A549 (cell line): Measurements from ENCODE around the gene PDPR. TPM values are rescaled to one million over a fixed set of nuclear protein-coding genes. Genes with fewer than 3 reads are reported as not detected.
"Not testable (repeated sequence)": the region's sequence is repeated elsewhere in the genome, so short reads cannot be mapped to it uniquely, and the experiment has no call there.

Experiments used
- ATAC-seq, 2 experiments: fragments of 200-7000 bp in 1 of 2; fragments of >200 bp in 1 of 2; cut with Nextera tagmentation in 1 of 2; cut with Tn5 transposase in 1 of 2; 3 replicates each; pipeline versions ENCODE4 v1.8.0 to v1.9.1; 2018 to 2020; ENCODE audit warnings: mild to moderate bottlenecking in 1 of 2, moderate library complexity in 1 of 2
- CTCF ChIA-PET: fragments of 300-600 bp; sonication (Branson Sonifier 250); formaldehyde crosslinking; extraction: SDS; loops from one replicate; lab custom pipeline; 2021; ENCODE audit warnings: antibody characterized with exemption, inconsistent platforms; lab: Yijun Ruan, JAX
- POLR2A ChIA-PET: fragments of 350-600 bp; formaldehyde crosslinking; extraction: SDS; loops from one replicate; lab custom pipeline; 2021; ENCODE audit warnings: antibody characterized with exemption, inconsistent platforms; lab: Yijun Ruan, JAX
- DNase-seq, 2 experiments: peaks; one replicate each; pipeline versions ENCODE4 v3.0.0 to v3.0.0-alpha.2; 2011 to 2016; ENCODE audit warnings: low read depth in 1 of 2, low spot score in 1 of 2
- FAIRE-seq: peaks from 2 replicates; lab custom pipeline; 2011; peaks lifted over from hg19 to GRCh38; lab: Jason Lieb, UNC
- H3K27ac ChIP-seq, 2 experiments: fragments of >200 bp; sonication (Bioruptor Twin); formaldehyde crosslinking; 3 replicates each; pipeline ENCODE4 v1.5.1; 2016 to 2017
- H3K4me1 ChIP-seq: fragments of >200 bp; sonication (Bioruptor Twin); formaldehyde crosslinking; 3 replicates; pipeline ENCODE4 v1.6.1; 2016
- H3K4me2 ChIP-seq: fragments of >200 bp; sonication (Bioruptor Twin); formaldehyde crosslinking; 3 replicates; pipeline ENCODE4 v1.6.1; 2016
- H3K4me3 ChIP-seq: fragments of >200 bp; sonication (Bioruptor Twin); formaldehyde crosslinking; 3 replicates; pipeline ENCODE4 v1.5.1; 2016
- H3K9me3 ChIP-seq: fragments of >200 bp; sonication (Bioruptor Twin); formaldehyde crosslinking; 3 replicates; pipeline ENCODE4 v1.6.1; 2016
- WGBS: methylation state at CpG from one replicate; pipeline ENCODE4 v1.1.6; 2017; ENCODE audit errors: missing lambda C conversion rate; 5-methylcytosine and 5-hydroxymethylcytosine counted together
- polyA plus RNA-seq, 4 experiments: library from polyadenylated mRNA; depleted of rRNA in 3 of 4; stranded (reverse); fragments of >200 nt; fragmentation: RNase III in 1 of 4; extraction: RNeasy Plus Mini Kit Qiagen cat#74134 plus additional on column Dnase treatment in 1 of 4; gene quantifications; 2 replicates in 3 of 4; 3 replicates in 1 of 4; pipeline ENCODE4 v1.2.3, GENCODE V29; 2011 to 2017

Gene PDPR
- polyA plus RNA-seq, 2 of the 4 experiments (the other 2 are of a cell fraction), result 13.7 to 25.6 TPM

DNA sequence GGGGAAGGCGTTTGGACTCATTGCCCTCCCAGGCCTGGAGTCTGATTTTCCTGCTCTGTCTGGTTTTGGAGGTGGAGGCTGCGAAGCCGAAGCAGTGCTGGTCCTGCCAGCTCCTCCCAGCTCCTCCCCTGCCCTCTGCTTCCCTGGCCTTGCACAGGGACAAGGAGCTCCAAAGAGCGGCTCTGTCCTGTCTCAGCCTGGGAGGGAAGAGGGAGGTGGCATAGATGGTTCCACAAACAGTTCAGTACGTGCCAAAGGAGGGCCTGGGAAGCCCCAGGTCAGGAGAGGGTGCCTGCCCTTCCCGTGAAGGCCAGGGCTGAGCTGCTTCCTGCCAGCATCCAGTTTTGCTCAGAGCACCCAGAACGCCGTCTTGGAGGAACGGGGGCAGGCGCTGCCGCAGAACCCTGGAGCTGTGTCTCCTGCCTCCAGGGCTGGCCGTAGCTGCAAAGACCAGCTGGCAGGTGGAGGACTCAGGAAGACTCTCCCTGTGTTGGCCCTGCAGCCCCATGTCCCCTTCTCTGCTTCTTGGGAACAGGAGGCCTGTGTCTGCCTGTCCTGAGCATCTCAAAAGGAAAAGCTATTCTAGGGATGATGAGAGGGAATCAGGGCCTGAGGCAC is 82.7 kb downstream of the PDPR start:
- 70% methylated on average over 2 of the region's 12 CpGs for WGBS
- FAIRE-seq, H3K4me3 ChIP-seq, H3K4me1 ChIP-seq, POLR2A ChIA-PET, CTCF ChIA-PET, DNase-seq, H3K27ac ChIP-seq, H3K9me3 ChIP-seq, H3K4me2 ChIP-seq: not testable (repeated sequence)
- peak; percentile 51 to 55 for ATAC-seq

DNA sequence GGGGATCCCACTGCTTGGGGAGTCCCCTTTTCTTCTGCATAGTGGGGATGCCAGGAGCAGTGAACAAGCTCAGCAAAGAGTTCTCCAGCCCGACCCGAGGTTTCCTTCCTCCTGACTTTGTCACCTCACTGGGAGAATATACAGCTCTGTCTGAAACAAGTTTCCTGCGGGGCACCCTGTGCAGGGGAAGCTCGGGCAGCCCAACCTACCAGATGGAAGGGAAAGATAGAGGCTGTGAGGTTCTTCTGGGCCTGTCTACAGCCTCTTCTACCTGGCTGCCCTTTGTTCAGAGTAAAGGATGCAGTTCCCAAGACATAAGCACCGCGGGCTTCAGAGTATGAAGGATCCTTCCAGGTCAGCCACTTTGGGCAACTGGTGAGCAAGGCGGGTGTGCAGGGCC is 83.5 kb downstream of the PDPR start:
- H3K27ac ChIP-seq, H3K4me1 ChIP-seq, CTCF ChIA-PET, FAIRE-seq, POLR2A ChIA-PET, DNase-seq, H3K4me2 ChIP-seq, H3K9me3 ChIP-seq, H3K4me3 ChIP-seq: not testable (repeated sequence)
- WGBS, result 85% methylated on average over 7 of the region's 7 CpGs
- peak; percentile 37 to 43; a peak in 4 of 6 replicates for ATAC-seq

DNA sequence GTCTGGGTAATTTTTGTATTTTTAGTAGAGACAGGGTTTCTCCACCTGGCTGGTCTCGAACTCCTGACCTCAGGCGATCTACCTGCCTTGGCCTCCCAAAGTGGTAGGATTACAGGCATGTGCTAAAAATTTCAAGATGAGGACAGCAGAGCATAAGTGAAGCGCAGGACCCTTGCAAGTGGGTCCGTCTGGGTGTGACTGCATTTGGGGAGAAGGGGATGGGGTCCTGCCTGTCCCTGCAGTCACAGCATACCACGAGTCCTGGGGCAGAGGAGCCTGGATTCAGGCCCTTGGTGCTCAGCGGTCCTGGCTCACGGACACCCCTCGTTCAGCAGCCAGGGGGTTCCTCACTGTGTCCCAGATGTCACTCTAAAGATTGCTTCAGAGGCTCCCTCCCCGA is 84.1 kb downstream of the PDPR start:
- POLR2A ChIA-PET, H3K4me1 ChIP-seq, H3K9me3 ChIP-seq, H3K4me3 ChIP-seq, DNase-seq, ATAC-seq, H3K4me2 ChIP-seq, CTCF ChIA-PET, H3K27ac ChIP-seq, FAIRE-seq: not testable (repeated sequence)
- 84% methylated on average over 9 of the region's 9 CpGs for WGBS

DNA sequence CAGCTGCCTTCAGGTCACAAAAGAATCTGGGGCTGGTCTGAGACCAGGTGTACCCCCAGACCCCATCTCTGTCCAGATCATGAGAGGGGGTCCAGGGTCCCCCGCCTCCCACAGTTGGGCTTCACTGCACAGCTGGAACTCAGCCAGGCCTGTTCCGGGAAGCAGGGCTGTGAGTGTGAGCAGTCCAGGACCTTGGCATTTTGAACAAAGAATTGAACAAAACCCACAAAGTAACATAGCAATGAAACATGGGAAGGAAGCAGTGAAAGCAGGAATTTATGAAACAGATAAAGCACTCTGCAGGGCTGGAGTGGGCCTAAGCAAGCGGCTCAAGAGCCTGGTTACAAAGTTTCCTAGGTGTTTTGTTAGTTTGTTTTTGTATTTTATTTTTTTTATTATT is 84.5 kb downstream of the PDPR start:
- H3K4me2 ChIP-seq, ATAC-seq, H3K9me3 ChIP-seq, H3K27ac ChIP-seq, H3K4me3 ChIP-seq, H3K4me1 ChIP-seq, CTCF ChIA-PET, POLR2A ChIA-PET, DNase-seq, FAIRE-seq: not testable (repeated sequence)
- 79% methylated on average over 3 of the region's 3 CpGs for WGBS

DNA sequence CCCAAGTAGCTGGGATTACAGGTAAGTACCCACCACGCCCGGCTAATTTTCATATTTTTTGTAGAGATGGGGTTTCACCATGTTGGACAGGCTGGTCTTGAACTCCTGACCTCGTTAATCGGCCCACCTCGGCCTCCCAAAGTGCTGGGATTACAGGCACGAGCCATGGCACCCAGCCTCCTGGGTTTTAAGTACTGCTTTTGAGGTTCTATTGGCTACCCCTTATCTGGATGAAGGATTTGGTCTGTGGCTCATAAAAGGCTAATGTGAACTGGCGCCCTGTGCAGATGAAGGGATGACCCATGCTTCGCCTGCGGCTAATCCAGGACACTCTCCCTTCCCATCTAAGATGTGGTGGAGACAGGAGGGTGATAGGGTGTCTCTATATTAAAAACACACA is 85.0 kb downstream of the PDPR start:
- 81% methylated on average over 9 of the region's 9 CpGs for WGBS
- CTCF ChIA-PET, FAIRE-seq, POLR2A ChIA-PET, H3K27ac ChIP-seq, H3K9me3 ChIP-seq, H3K4me2 ChIP-seq, H3K4me3 ChIP-seq, H3K4me1 ChIP-seq, ATAC-seq, DNase-seq: not testable (repeated sequence)

DNA sequence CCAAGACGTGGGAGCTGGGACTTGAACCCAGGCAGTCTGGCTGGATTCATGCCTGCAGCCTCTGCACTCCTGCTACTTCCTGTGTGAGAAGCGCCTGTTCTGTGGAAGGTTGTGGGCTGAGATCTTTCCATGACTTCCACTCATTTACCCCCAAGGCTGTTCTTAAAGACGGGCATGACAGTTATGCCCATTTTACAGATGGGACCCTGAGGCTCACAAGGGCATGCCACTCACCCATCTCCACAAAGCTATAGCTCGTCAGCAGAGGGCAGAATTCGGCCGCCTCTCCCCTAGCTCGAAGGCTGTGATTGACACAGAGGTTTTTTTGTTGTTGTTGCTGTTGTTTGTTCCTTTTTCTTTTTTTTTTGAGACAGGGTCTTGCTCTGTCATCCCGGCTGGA is 85.9 kb downstream of the PDPR start:
- ATAC-seq, H3K4me2 ChIP-seq, DNase-seq, H3K27ac ChIP-seq, CTCF ChIA-PET, H3K4me3 ChIP-seq, H3K9me3 ChIP-seq, FAIRE-seq, H3K4me1 ChIP-seq: not testable (repeated sequence)
- POLR2A ChIA-PET, result interaction anchor here (0.6 kb wide), 1 partner anchor 219 kb away, joined by 3 read pairs; no protein-coding TSS in a partner anchor
- 86% methylated on average over 8 of the region's 8 CpGs for WGBS

DNA sequence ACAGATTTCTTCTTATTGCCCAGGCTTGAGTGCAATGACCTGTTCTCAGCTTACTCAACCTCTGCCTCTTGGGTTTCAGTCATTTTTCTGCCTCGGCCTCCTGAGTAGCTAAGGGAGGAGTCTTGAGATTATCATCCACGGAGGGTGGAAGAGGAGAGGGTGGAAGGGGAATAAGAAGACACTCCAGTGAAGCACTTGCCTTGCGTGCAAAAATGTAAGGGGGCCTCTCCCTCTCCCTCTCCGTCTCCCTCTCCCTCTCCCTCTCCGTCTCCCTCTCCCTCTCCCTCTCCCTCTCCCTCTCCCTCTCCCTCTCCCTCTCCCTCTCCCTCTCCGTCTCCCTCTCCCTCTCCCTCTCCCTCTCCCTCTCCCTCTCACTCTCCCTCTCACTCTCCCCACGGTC is 89.4 kb downstream of the PDPR start:
- 83% methylated on average over 5 of the region's 7 CpGs for WGBS
- CTCF ChIA-PET, H3K4me1 ChIP-seq, H3K9me3 ChIP-seq, H3K4me2 ChIP-seq, H3K4me3 ChIP-seq, DNase-seq, POLR2A ChIA-PET, FAIRE-seq, ATAC-seq, H3K27ac ChIP-seq: not testable (repeated sequence)

DNA sequence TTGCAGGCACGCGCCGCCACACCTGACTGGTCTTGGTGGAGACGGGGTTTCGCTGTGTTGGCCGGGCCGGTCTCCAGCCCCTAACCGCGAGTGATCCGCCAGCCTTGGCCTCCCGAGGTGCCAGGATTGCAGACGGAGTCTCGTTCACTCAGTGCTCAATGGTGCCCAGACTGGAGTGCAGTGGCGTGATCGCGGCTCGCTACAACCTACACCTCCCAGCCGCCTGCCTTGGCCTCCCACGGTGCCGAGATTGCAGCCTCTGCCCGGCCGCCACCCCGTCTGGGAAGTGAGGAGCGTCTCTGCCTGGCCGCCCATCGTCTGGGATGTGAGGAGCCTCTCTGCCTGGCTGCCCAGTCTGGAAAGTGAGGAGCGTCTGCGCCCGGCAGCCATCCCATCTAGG is 89.9 kb downstream of the PDPR start:
- ATAC-seq, FAIRE-seq, POLR2A ChIA-PET, H3K9me3 ChIP-seq, H3K4me3 ChIP-seq, H3K4me2 ChIP-seq, CTCF ChIA-PET, H3K4me1 ChIP-seq, DNase-seq, H3K27ac ChIP-seq: not testable (repeated sequence)
- WGBS, result 80% methylated on average over 10 of the region's 29 CpGs

DNA sequence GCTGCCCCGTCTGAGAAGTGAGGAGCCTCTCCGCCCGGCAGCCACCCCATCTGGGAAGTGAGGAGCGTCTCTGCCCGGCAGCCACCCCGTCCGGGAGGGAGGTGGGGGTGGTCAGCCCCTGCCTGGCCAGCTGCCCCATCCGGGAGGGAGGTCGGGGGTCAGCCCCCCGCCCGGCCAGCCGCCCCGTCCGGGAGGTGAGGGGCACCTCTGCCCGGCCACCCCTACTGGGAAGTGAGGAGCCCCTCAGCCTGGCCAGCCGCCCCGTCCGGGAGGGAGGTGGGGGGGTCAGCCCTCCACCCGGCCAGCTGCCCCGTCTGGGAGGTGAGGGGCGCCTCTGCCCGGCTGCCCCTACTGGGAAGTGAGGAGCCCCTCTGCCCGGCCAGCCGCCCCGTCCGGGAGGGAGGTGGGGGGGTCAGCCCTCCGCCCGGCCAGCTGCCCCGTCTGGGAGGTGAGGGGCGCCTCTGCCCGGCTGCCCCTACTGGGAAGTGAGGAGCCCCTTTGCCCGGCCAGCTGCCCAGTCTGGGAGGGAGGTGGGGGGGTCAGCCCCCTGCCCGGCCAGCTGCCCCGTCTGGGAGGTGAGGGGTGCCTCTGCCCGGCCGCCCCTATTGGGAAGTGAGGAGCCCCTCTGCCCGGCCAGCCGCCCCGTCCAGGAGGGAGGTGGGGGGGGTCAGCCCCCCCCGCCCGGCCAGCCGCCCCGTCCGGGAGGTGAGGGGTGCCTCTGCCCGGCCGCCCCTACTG is 90.7 kb downstream of the PDPR start:
- POLR2A ChIA-PET, H3K27ac ChIP-seq, FAIRE-seq, H3K4me2 ChIP-seq, H3K4me3 ChIP-seq, H3K4me1 ChIP-seq, H3K9me3 ChIP-seq, DNase-seq, ATAC-seq, CTCF ChIA-PET: not testable (repeated sequence)
- WGBS, result no CpG with 5 or more reads among the region's 46 CpGs

DNA sequence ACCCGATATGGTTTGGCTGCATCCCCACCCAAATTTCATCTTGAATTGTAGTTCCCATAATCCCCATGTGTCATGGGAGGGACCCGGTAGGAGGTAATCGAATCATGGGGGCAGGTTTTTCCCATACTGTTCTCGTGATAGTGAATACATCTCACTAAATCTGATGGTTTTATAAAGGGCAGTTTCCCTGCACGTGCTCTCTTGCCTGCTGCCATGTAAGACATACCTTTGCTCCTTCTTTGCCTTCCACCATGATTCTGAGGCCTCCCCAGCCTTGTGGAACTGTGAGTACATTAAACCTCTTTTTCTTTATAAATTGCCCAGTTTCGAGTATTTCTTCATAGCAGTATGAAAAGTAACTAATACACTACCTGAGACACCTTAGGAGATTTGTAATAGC is 92.2 kb downstream of the PDPR start:
- H3K4me2 ChIP-seq, POLR2A ChIA-PET, ATAC-seq, H3K4me1 ChIP-seq, DNase-seq, H3K27ac ChIP-seq, H3K9me3 ChIP-seq, CTCF ChIA-PET, H3K4me3 ChIP-seq, FAIRE-seq: not testable (repeated sequence)
- 93% methylated on average over 5 of the region's 6 CpGs for WGBS
